Natural killer cell (primary cell): ENCODE results near the gene ZNF726. TPM values are rescaled to one million over a fixed set of nuclear protein-coding genes. Genes with fewer than 3 reads are reported as not detected.

ENCODE experiments used
- total RNA-seq, 4 donors: library from RNA; stranded (reverse); fragments of 120-200 nt in 1 of 4; gene quantifications; one replicate each; pipeline versions ENCODE4 v1.2.3 to v1.2.4, GENCODE V29; 2013 to 2022

Gene ZNF726
- total RNA-seq, 3 donors from 2014 or later (not counting 1 experiment from before 2014, with no cell fraction given) = 4.8 to 6.4 (median 5.8) TPM

Other genes with a start within 250 kb of the ZNF726 start
- gene ZNF675, start 227.7 kb upstream of the ZNF726 start, total RNA-seq = 10 to 100 TPM; 11.3 to 21.5 (median 17.4) TPM
- 1 to 10 TPM; 1.2 to 2.3 (median 1.9) TPM for gene ZNF681, start 156.0 kb upstream of the ZNF726 start, total RNA-seq
- 10 to 100 TPM; 16.7 to 20.5 (median 19.8) TPM for gene ZNF254, start 172.3 kb downstream of the ZNF726 start, total RNA-seq